ENCODE results near the gene MGAT5.

Gene MGAT5

DNA sequence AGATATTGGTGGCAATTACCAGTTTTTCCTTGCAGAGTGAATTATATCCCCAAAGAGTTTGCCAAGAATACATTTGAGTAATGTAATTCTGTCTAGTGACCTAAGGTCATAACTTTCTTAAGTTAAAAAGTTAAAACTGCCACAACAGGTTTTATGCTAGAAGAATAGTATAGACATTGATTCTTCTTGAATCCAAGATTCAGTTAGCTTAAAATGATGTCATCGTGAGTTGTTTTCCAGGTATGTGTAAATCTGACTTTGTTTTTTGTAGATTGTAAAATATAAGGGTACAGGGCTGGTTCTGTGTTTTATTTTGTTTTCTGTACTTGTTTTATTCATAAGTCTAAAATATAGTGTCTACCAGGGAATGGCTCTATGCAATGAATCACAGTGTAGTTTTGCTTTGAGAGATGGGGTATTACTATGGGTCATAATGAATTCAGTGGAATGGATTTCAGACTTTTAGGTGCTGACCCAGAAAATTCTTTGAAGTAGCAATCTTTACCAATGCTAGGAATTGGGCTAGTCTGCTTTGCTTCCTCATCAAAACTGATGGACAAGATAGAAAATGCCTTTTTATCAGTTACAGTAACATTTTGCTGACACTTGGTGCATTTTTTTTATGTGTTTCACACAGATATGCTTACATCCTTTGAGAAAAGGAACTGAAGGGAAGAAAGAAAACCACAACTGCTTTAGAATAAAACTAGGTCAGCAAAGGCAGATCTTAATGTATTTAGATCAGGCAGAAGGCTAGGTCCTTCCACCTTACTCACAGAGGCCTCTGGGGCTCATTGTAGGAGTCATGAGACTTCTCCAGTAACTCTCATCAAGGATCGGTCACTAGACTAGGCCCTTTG lies 20.8 kb upstream of the MGAT5 start:
- peak; percentile 39 for DNase-seq (ENCODE audit: low read depth)
- no peak overlapping the region for H3K4me3 ChIP-seq (ENCODE audit: low read depth, low read length)
- TF ChIP-seq POLR2A (IDR thresholded peaks at IDR 0.05; ENCODE audit: extremely low read depth, insufficient read length) (no peak), MYC (IDR thresholded peaks at IDR 0.05; ENCODE audit: low read depth, low read length) (no peak)
- TF ChIP-seq, protein P1, sequence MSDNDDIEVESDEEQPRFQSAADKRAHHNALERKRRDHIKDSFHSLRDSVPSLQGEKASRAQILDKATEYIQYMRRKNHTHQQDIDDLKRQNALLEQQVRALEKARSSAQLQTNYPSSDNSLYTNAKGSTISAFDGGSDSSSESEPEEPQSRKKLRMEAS (IDR thresholded peaks at IDR 0.05; ENCODE audit: low read depth, low read length): no peak
- TF ChIP-seq, protein P2, sequence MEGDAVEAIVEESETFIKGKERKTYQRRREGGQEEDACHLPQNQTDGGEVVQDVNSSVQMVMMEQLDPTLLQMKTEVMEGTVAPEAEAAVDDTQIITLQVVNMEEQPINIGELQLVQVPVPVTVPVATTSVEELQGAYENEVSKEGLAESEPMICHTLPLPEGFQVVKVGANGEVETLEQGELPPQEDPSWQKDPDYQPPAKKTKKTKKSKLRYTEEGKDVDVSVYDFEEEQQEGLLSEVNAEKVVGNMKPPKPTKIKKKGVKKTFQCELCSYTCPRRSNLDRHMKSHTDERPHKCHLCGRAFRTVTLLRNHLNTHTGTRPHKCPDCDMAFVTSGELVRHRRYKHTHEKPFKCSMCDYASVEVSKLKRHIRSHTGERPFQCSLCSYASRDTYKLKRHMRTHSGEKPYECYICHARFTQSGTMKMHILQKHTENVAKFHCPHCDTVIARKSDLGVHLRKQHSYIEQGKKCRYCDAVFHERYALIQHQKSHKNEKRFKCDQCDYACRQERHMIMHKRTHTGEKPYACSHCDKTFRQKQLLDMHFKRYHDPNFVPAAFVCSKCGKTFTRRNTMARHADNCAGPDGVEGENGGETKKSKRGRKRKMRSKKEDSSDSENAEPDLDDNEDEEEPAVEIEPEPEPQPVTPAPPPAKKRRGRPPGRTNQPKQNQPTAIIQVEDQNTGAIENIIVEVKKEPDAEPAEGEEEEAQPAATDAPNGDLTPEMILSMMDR (IDR thresholded peaks at IDR 0.05; ENCODE audit: low read depth, low read length): no peak

DNA sequence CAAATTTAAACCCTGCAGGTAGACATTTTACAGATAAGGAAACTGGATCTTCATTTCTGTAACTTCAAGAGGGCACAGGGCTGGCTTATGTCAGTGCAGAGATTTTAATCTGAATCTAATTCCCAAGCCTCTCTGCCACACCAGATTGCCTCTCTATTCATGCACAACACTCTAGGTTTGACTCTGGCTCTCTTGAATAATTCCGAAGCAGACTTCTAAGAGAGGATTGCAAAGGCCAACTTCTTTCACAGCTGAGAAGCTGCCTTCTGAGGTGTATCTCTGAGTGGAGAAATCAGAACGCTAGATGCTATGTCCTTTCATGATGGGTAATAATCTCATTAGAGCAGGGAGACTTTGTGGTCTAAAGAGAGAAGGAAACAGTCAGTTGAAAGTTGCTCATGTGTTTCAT lies 20.1 kb upstream of the MGAT5 start:
- no peak for DNase-seq (ENCODE audit: low read depth)
- TF ChIP-seq, protein P1 (IDR thresholded peaks at IDR 0.05; ENCODE audit: low read depth, low read length): no peak
- TF ChIP-seq MYC (IDR thresholded peaks at IDR 0.05; ENCODE audit: low read depth, low read length) (no peak), POLR2A (IDR thresholded peaks at IDR 0.05; ENCODE audit: extremely low read depth, insufficient read length) (no peak)
- TF ChIP-seq, protein P2 (IDR thresholded peaks at IDR 0.05; ENCODE audit: low read depth, low read length): no peak
- H3K4me3 ChIP-seq (ENCODE audit: low read depth, low read length): no peak overlapping the region

DNA sequence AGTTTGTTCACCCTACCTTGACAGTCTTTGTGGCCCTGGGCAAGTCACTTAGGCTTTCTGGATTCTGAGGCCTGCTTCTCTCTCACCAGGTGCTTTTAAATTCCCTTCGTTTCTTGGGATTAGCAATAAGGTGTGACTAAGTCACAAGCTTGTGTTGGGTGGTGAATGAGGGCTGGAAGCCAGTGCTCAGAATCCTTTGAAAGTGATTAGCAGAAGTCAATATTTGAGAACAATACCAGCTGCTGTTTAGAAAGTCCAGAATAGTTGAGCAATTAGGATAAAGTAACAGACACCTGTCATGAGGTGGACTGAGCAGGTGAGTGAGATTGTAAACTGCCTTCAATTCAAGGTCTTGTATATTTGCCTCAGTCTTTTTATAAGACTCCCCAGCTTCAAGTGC lies 19.3 kb upstream of the MGAT5 start:
- DNase-seq (ENCODE audit: low read depth): no peak
- no peak for TF ChIP-seq POLR2A (IDR thresholded peaks at IDR 0.05; ENCODE audit: extremely low read depth, insufficient read length)
- TF ChIP-seq, protein P2 (IDR thresholded peaks at IDR 0.05; ENCODE audit: low read depth, low read length): no peak
- TF ChIP-seq, protein P1 (IDR thresholded peaks at IDR 0.05; ENCODE audit: low read depth, low read length): no peak
- H3K4me3 ChIP-seq (ENCODE audit: low read depth, low read length): no peak overlapping the region

DNA sequence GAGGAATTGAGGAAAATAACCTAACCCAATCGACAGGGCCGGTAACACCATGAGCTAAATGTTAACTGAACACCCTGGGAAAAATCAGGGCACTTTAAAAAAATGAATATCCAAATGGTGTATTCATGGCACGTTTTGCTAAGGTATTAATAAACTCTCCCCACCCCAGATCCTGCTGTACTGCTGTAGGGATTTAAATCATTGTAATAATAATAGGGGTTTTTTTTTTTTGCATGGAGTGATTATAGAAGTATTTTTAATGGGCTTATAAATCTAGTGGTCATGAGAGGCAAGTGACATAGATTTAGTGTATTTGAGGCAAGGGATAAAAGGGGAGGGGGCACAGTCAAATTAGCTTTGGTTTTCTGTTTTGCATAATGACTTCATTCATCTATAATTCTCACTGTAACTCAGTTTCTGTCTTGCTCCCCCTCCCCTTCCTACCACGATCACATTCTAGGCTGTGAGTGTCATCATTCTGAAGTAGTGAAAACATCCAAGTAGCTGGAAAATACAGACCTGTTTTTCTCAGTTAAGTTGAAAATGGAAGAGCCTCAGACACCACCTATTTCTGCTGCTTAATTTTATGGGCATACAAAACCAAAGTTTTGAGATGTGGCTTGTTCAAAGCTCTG lies 18.2 kb upstream of the MGAT5 start:
- TF ChIP-seq, protein P1 (IDR thresholded peaks at IDR 0.05; ENCODE audit: low read depth, low read length): no peak
- no peak for TF ChIP-seq POLR2A (IDR thresholded peaks at IDR 0.05; ENCODE audit: extremely low read depth, insufficient read length)
- TF ChIP-seq, protein P2 (IDR thresholded peaks at IDR 0.05; ENCODE audit: low read depth, low read length): no peak
- no peak for TF ChIP-seq MYC (IDR thresholded peaks at IDR 0.05; ENCODE audit: low read depth, low read length)
- H3K4me3 ChIP-seq (ENCODE audit: low read depth, low read length): no peak overlapping the region
- DNase-seq (ENCODE audit: low read depth): no peak

DNA sequence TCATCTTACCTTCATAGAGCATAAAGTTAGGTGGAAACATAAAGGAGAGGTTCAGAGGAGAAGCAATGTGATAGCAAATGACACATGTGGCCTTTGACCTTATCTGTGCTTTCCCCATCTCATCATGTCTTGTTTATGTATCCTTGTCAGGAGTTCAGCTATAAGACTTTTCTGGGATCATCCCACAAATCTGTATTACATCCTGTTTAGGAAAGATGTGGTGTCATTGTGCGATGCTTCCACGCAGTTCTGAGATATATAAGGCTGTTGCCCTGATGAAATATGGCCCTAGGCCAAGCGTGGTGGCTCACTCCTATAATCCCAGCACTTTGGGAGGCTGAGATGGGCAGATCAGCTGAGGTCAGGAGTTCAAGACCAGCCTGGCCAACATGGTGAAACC lies 15.5 kb upstream of the MGAT5 start:
- TF ChIP-seq, protein P2 (IDR thresholded peaks at IDR 0.05; ENCODE audit: low read depth, low read length): no peak
- TF ChIP-seq, protein P1 (IDR thresholded peaks at IDR 0.05; ENCODE audit: low read depth, low read length): no peak
- no peak for TF ChIP-seq MYC (IDR thresholded peaks at IDR 0.05; ENCODE audit: low read depth, low read length)
- TF ChIP-seq POLR2A (IDR thresholded peaks at IDR 0.05; ENCODE audit: extremely low read depth, insufficient read length): no peak
- no peak overlapping the region for H3K4me3 ChIP-seq (ENCODE audit: low read depth, low read length)
- no peak for DNase-seq (ENCODE audit: low read depth)

Measured in NB4 (cell line).